Fibroblast of skin of scalp (primary cell): Measurements from ENCODE around the gene FAM163B.
"Not testable (repeated sequence)": the region's sequence is repeated elsewhere in the genome, so short reads cannot be mapped to it uniquely, and the experiment has no call there.

Experiments used
- DNase-seq: peaks from one replicate; pipeline ENCODE4 v3.0.0-alpha.2; 2013

Gene FAM163B

GRCh38 chr9:133564451-133565116 is 44.6 kb downstream of the FAM163B start:
- no peak for DNase-seq

GRCh38 chr9:133563814-133564213 is 45.4 kb downstream of the FAM163B start:
- not testable (repeated sequence) for DNase-seq

DNA sequence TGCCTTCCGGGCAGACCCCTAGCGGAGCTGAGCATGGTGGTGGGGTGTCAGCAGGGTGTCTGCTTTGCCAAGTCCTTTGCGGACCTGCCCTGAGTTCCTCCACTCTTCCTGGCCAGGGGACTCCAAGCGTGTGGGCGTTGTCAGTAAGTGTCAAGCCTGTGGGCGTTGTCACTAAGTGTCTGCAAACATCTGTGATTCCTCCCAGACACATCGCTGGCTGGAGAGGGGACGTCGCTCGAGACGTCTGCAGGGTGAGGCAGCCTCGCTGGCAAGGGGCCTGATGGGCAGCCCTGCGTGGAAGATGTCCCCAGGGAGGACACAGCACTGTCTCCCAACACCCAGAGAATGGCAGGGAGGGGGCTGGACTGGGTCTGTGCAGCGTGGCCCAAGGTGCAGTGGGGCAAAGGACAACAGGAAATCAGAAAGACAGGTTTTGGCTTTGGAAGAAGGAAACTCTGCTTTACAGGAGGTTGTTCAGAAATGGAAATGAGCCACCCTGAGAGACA is 45.8 kb downstream of the FAM163B start:
- peak; percentile 25 for DNase-seq

- DNase-seq, result no peak
These were observed 46.4 kb downstream of the FAM163B start for GRCh38 chr9:133562611-133563290.

GRCh38 chr9:133561976-133562554 is 47.1 kb downstream of the FAM163B start:
- DNase-seq, result no peak

DNA sequence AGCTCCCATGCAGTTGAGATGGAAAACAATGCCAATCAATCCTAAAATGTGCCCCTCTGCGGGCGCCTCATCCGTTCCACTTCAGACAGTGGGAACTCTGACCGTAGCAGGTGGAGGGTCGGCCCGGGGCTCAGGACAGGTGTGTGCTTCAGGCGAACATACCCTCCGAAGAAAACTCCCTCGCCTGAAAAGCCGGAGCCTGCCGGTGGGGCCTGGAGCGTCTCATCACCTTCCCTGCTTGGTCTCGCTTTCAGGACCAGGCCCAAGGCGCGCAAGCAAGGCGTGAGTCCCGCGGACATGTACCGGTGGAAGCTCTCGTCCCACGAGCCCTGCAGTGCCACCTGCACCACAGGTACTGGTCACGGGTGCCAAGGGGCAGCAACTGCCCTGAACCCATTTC is 48.2 kb downstream of the FAM163B start:
- no peak for DNase-seq

DNA sequence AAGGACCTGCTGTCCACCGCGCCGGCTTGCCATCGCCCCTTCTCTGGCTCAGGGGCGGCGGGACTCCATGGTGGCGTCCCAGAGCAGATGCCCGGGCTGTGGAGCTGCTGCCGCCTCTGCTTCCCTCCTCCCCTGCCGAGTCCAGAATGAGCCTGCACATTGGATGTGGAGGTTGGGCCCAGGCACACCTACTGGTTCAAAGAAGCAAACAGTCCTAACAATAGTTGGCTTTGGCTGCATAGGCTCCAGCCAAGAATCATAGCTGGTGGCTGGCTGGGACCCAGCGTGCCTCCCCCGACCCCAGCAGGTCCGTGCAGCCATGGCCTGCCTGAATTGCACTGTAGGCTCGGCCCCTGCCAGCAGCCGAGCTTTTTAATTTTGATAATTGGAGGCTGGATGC is 48.9 kb downstream of the FAM163B start:
- DNase-seq, result no peak

DNA sequence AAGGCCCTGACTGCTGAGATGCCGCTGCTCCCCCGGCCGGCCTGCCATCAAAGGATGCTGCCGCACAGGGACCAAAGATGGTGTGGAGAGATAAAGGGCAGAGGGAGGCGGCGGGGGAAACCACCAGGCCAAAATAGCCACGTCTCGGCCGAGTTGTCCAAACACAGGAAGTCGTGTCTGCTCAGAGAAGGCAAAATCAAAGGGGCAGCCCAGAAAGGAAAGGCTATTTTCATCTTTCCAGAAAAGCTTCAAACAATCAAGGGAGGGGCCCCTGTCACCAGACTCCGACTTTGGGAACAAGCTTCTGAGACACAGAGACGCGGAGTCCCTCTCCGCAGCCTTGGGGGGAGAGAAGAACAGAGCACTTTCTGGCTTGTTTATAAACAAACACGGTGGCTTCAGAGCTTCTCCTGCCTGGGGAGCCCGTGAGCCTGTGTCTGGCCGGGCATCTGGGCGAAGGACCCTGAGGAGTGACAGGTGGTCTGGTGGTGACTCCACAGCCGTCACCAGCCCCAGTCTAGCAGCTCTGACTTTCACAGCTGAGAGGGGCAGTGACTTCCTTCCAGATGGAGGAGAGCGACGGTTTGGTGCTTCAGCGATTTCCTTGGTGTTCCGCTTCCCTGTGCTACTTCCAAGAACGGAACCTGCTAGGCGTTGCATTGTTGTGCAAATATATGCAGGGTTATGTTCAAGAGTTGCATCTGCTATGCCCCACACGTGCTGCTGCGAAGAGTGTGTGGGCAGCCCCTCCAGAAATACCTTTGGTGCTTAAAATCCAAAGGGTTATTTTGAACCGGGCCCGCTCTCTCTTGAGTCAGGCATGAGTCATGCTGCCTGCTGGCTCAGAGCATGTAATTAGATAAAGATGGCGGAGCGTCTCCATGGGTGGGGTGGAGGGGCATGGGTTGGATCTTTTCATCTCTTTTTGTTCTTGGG is 50.7 kb downstream of the FAM163B start:
- DNase-seq, result peak; percentile 83

- DNase-seq, result no peak
These were observed 51.6 kb downstream of the FAM163B start for GRCh38 chr9:133557581-133557980.

- no peak for DNase-seq
These were observed 52.8 kb downstream of the FAM163B start for GRCh38 chr9:133556354-133556753.

DNA sequence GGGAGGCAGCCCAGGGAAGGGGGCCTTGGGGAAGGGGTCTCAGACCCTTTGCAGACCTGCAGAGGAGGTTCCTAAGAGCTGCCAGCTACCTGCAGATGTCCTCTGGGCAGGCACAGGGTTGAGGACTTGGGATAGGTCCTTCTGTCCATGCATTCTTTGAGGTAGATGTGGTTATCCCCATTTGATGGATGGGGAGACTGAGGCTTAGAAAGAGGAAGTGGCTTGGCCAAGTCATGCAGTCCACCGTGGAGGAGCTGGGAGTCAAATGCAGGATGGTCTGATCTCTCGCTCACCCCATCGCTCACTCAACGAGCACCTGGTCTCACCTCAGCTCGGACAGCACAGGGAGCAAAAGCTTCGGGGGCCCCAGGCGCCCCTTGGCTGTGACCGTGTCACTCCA is 54.5 kb downstream of the FAM163B start:
- DNase-seq, result no peak

DNA sequence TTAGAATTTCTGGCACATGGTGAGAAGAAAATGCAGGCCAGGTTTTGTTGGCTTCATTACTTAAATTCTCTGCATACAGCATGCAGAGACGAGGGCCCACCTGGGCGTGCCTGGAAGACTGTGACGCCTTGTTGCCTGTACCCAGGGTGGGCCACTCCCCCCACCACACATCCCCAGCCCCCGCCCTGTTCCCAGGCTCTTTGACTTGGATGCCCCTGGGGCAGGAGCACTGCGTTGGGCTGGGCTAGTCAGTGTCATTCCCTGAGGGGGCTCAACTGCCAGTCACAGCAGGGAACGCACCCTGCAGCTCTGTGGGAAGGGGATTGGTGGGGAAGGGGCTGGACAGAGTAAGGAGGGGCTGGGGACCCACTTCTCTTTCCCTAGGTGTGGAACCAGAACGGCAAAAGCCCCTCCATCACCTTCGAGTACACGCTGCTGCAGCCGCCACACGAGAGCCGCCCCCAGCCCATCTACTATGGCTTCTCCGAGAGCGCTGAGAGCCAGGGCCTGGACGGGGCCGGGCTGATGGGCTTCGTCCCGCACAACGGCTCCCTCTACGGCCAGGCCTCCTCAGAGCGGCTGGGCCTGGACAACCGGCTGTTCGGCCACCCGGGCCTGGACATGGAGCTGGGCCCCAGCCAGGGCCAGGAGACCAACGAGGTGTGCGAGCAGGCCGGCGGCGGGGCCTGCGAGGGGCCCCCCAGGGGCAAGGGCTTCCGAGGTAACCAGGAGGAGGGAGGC is 55.0 kb downstream of the FAM163B start:
- no peak for DNase-seq

DNA sequence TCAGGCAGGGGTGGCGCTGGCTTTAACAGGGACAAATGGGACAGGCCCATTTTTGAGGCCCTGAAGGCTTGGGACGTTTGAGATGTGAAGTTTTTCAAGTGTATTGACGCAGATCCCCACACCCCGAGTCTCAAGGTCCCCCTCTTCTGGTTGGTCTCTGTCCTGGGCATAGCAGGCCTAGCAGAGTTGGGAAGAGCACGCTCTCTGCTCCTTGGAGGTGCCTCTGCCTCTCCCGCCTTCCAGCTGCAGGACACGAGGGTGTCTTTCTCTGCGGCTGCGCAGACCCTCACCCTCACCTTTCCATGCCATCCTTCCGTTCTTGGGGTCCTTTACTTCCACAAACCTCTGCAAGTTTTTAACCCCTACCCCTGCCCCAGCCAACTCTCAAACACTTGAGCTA is 56.1 kb downstream of the FAM163B start:
- no peak for DNase-seq

DNA sequence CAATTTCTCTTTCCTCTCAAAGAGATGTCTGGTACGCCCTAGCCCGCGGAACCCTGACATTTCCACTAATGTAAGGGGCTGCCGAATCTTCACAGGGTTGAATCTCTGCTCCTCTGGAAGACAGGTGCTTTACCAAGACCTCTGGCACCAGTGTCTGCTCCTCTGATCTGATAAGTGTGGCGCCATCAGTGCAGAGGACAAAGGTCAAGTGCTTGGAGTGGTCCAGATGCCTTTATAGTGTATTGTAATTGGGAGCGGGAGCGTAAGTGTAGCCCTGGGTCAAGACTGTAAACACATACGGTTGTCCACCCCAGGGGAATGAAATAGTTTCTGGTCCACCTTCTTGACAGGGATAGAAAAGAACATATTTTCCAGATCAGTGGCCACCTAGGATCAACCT is 57.0 kb downstream of the FAM163B start:
- no peak for DNase-seq

DNA sequence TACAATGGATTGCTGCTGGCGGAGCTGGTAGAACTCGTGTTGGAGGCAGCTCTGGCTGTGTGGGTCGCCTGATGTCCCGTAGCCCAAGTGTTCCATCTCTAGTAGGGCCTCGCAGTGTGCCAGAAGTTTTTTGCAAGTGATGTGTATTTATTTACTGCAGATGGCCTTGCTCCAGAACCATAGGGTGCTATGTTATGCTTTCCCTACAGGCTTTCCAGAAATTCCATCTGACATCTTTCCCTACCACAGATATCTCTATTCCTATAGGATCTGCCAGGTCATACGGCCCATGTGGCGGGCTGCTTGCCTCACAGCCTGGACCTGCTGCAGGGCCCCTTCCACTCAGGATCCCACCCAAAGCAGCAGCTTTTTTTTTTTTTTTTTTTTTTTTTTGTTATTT is 57.7 kb downstream of the FAM163B start:
- peak; percentile 20 for DNase-seq

- no peak for DNase-seq
These were observed 62.1 kb downstream of the FAM163B start for GRCh38 chr9:133547116-133547515.

DNA sequence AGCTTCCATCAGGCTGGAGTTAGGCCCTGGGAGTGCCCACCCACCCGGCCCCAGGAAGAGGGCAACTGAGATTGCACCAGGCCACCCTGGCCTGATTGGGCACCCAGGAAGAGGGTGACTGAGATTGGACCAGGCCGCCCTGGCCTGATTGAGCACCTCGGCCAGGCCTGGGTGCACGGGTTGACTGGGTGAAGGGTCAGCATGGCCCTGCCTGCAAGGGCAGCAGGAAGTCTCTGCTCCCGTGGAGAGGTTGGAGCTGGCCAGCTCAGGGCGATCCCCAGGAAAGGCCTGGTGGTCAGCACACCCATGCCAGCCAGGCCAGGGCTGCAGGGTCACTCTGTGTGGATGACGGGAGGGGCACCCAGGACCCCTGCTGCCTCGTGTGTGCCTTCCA is 62.9 kb downstream of the FAM163B start:
- no peak for DNase-seq

GRCh38 chr9:133545494-133546286 is 63.5 kb downstream of the FAM163B start:
- DNase-seq, result no peak

DNA sequence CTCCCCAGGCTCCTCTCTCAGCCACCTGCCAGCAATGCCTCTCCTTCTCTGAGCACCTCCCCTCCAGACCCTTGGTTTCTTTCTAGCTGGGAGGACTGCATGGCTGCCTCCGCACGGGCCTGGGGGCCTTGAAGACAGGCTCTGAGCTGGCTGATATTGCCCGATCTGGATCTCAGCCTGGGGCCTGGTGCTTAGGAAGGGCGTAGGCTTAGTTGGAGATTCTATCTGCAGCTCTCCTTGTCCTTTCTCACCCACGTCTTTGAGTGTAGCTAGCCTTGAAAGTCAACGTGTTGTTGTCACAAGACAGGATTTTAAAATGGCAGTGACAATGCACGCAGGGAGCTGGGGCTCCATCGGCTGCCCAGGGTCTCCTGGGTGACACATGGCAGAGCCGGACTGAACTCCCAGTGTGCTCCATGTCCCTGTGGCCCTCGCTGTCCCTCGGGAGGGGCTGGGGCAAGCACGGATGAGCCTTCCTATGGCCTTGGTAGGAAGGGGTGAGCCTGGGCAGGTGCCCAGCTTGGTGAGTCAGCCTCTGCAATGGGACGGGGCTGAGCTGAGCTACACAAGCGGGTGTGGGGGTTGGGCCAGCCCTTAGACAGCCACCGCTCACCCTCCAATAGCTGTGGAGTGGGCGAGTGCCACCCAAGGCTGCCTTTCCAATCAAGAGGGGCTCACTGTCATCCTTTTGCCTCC is 65.3 kb downstream of the FAM163B start:
- DNase-seq, result no peak

GRCh38 chr9:133542002-133542401 is 67.2 kb downstream of the FAM163B start:
- DNase-seq, result no peak

DNA sequence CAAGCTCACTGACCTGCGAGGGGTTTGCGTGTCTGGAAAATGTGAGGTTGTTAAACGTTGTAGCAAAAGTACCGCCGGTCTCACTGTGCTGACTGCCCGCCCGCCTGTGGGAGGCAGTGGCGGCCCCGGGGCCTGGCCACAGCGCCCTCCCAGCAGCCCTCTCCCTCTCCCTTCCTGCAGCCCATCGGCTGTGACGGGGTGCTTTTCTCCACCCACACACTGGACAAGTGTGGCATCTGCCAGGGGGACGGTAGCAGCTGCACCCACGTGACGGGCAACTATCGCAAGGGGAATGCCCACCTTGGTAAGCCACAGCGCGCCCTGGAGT is 68.5 kb downstream of the FAM163B start:
- no peak for DNase-seq
